CD4-positive, CD25-positive, alpha-beta regulatory T cell (primary cell): ENCODE results near the gene GAS2L1. TPM values are rescaled to one million over a fixed set of nuclear protein-coding genes. Genes with fewer than 3 reads are reported as not detected.

Experiments
- ATAC-seq, 2 donors: fragments of 150-1000 bp; cut with Tn5 transposase; one replicate each; pipeline ENCODE4 v1.10.0; 2021; ENCODE audit warnings: low read depth in 2 of 2, moderate number of reproducible peaks in 2 of 2, moderate library complexity in 1 of 2
- DNase-seq, 3 donors: peaks; one replicate each; pipeline versions ENCODE4 v3.0.0 to v3.0.0-alpha.2; 2012 to 2022; ENCODE audit warnings: mixed read lengths in 1 of 3
- H3K27ac ChIP-seq: one replicate; pipeline ENCODE4 v1.7.0; 2013; ENCODE audit warnings: mild to moderate bottlenecking, low read length; ENCODE audit not compliant: insufficient read depth, poor library complexity, severe bottlenecking
- H3K27me3 ChIP-seq: one replicate; pipeline ENCODE4 v1.7.0; 2013; ENCODE audit warnings: low read length; ENCODE audit not compliant: control insufficient read depth, insufficient read depth
- H3K36me3 ChIP-seq: one replicate; pipeline ENCODE4 v1.7.0; 2013; ENCODE audit warnings: mild to moderate bottlenecking, low read length, moderate library complexity; ENCODE audit not compliant: control insufficient read depth, insufficient read depth
- H3K4me1 ChIP-seq: 2 replicates; pipeline ENCODE4 v1.7.0; 2013; ENCODE audit warnings: mild to moderate bottlenecking, low read length; ENCODE audit not compliant: insufficient read depth, control insufficient read depth, poor library complexity, severe bottlenecking
- H3K4me3 ChIP-seq: one replicate; pipeline ENCODE4 v1.7.0; 2013; ENCODE audit warnings: low read depth, mild to moderate bottlenecking, low read length, moderate library complexity
- H3K9me3 ChIP-seq, 2 experiments: 1 replicate in 1 of 2; 2 replicates in 1 of 2; pipeline ENCODE4 v1.7.0; 2013; ENCODE audit warnings: low read length in 2 of 2, mild to moderate bottlenecking in 1 of 2, moderate library complexity in 1 of 2; ENCODE audit not compliant: control insufficient read depth in 2 of 2
- H3K27ac Mint-ChIP-seq, 3 donors: one replicate each; pipeline ENCODE4 v1.8.0; 2020 to 2022; ENCODE audit warnings: mild to moderate bottlenecking in 3 of 3, mixed read lengths in 3 of 3, moderate library complexity in 2 of 3
- H3K27me3 Mint-ChIP-seq: one replicate; pipeline ENCODE4 v1.8.0; 2022; ENCODE audit warnings: mild to moderate bottlenecking, mixed read lengths
- H3K36me3 Mint-ChIP-seq: one replicate; pipeline ENCODE4 v1.8.0; 2020; ENCODE audit warnings: mixed read lengths
- H3K4me1 Mint-ChIP-seq, 4 donors: one replicate each; pipeline ENCODE4 v1.8.0; 2020 to 2022; ENCODE audit warnings: mixed read lengths in 4 of 4, mild to moderate bottlenecking in 1 of 4
- H3K4me3 Mint-ChIP-seq, 4 donors: one replicate each; pipeline ENCODE4 v1.8.0; 2020 to 2022; ENCODE audit warnings: mild to moderate bottlenecking in 4 of 4, mixed read lengths in 4 of 4, moderate library complexity in 3 of 4
- H3K9me3 Mint-ChIP-seq, 7 donors: one replicate each; pipeline ENCODE4 v1.8.0; 2020 to 2022; ENCODE audit warnings: mixed read lengths in 7 of 7, mild to moderate bottlenecking in 3 of 7, moderate library complexity in 2 of 7
- polyA plus RNA-seq, 4 donors: library from polyadenylated mRNA; unstranded; fragments of 300-500 nt; fragmentation: Illumina TruSeq; gene quantifications; one replicate each; pipeline ENCODE4 v1.2.3, GENCODE V29; 2021
- total RNA-seq: library from RNA; stranded (reverse); gene quantifications from one replicate; pipeline ENCODE4 v1.2.3, GENCODE V29; 2022

Gene GAS2L1
- total and polyA plus RNA-seq, 5 donors from 2014 or later = 0.22 to 1.8 TPM; not detected in 3

- DNase-seq (no peak), ATAC-seq (no peak)
- Histone ChIP-seq H3K4me3 (no peak overlapping the region), H3K27ac (no peak overlapping the region), H3K36me3 (peaks cover 68% of the 10 kb centered on the region), H3K4me1 (no peaks in the 10 kb centered on the region), H3K9me3 (no peaks in the 10 kb centered on the region), H3K27me3 (no peaks in the 10 kb centered on the region)
- peaks cover 30% of the 10 kb centered on the region for H3K36me3 Mint-ChIP-seq
- H3K4me1 Mint-ChIP-seq = no peaks in the 10 kb centered on the region
- H3K27ac Mint-ChIP-seq = no peak overlapping the region
- no peaks in the 10 kb centered on the region for H3K9me3 Mint-ChIP-seq
- no peaks in the 10 kb centered on the region for H3K27me3 Mint-ChIP-seq
- no peak overlapping the region for H3K4me3 Mint-ChIP-seq
Observed at GRCh38 chr22:29331658-29332300, 25.3 kb downstream of the GAS2L1 start.

- Mint-ChIP-seq H3K36me3 (peaks cover 34% of the 10 kb centered on the region), H3K9me3 (no peaks in the 10 kb centered on the region), H3K27ac (no peak overlapping the region), H3K4me3 (no peak overlapping the region), H3K4me1 (no peaks in the 10 kb centered on the region), H3K27me3 (no peaks in the 10 kb centered on the region)
- H3K4me1 ChIP-seq = no peaks in the 10 kb centered on the region
- H3K27me3 ChIP-seq = no peaks in the 10 kb centered on the region
- peaks cover 70% of the 10 kb centered on the region for H3K36me3 ChIP-seq
- no peak overlapping the region for H3K27ac ChIP-seq
- H3K4me3 ChIP-seq = no peak overlapping the region
- ATAC-seq (no peak), DNase-seq (no peak)
- H3K9me3 ChIP-seq = no peaks in the 10 kb centered on the region
Observed at GRCh38 chr22:29332886-29333496, 26.5 kb downstream of the GAS2L1 start.

GRCh38 chr22:29334148-29334547 lies 27.7 kb downstream of the GAS2L1 start:
- Mint-ChIP-seq H3K4me3 (no peak overlapping the region), H3K36me3 (peaks cover 45% of the 10 kb centered on the region), H3K27me3 (no peaks in the 10 kb centered on the region), H3K4me1 (no peaks in the 10 kb centered on the region), H3K9me3 (no peaks in the 10 kb centered on the region), H3K27ac (no peak overlapping the region)
- Histone ChIP-seq H3K4me3 (no peak overlapping the region), H3K36me3 (peaks cover 70% of the 10 kb centered on the region), H3K4me1 (no peaks in the 10 kb centered on the region), H3K27ac (no peak overlapping the region), H3K9me3 (no peaks in the 10 kb centered on the region), H3K27me3 (no peaks in the 10 kb centered on the region)
- DNase-seq (no peak), ATAC-seq (no peak)

GRCh38 chr22:29334696-29335344 lies 28.4 kb downstream of the GAS2L1 start:
- peaks cover 47% of the 10 kb centered on the region for H3K36me3 Mint-ChIP-seq
- Histone ChIP-seq H3K27ac (no peak overlapping the region), H3K27me3 (no peaks in the 10 kb centered on the region), H3K4me3 (no peak overlapping the region), H3K4me1 (no peaks in the 10 kb centered on the region), H3K36me3 (peaks cover 73% of the 10 kb centered on the region), H3K9me3 (no peaks in the 10 kb centered on the region)
- no peaks in the 10 kb centered on the region for H3K4me1 Mint-ChIP-seq
- no peak for DNase-seq
- ATAC-seq = no peak
- H3K9me3 Mint-ChIP-seq = no peaks in the 10 kb centered on the region
- H3K4me3 Mint-ChIP-seq = no peak overlapping the region
- H3K27ac Mint-ChIP-seq = peak overlapping the region in 1 of 3 donors; percentile 15
- no peaks in the 10 kb centered on the region for H3K27me3 Mint-ChIP-seq

GRCh38 chr22:29335656-29336055 lies 29.2 kb downstream of the GAS2L1 start:
- ATAC-seq (no peak), DNase-seq (no peak)
- Mint-ChIP-seq H3K36me3 (peaks cover 47% of the 10 kb centered on the region), H3K4me1 (no peaks in the 10 kb centered on the region), H3K4me3 (no peak overlapping the region), H3K27ac (no peak overlapping the region), H3K27me3 (no peaks in the 10 kb centered on the region), H3K9me3 (no peaks in the 10 kb centered on the region)
- H3K4me1 ChIP-seq = no peaks in the 10 kb centered on the region
- no peaks in the 10 kb centered on the region for H3K9me3 ChIP-seq
- H3K27me3 ChIP-seq = no peaks in the 10 kb centered on the region
- H3K27ac ChIP-seq = no peak overlapping the region
- H3K4me3 ChIP-seq = no peak overlapping the region
- H3K36me3 ChIP-seq = peaks cover 76% of the 10 kb centered on the region

- H3K27ac Mint-ChIP-seq = no peak overlapping the region
- no peaks in the 10 kb centered on the region for H3K4me1 ChIP-seq
- DNase-seq = no peak
- no peaks in the 10 kb centered on the region for H3K9me3 ChIP-seq
- no peak overlapping the region for H3K27ac ChIP-seq
- ATAC-seq = no peak
- H3K36me3 Mint-ChIP-seq = peaks cover 49% of the 10 kb centered on the region
- H3K4me1 Mint-ChIP-seq = no peaks in the 10 kb centered on the region
- peaks cover 80% of the 10 kb centered on the region for H3K36me3 ChIP-seq
- H3K27me3 Mint-ChIP-seq = no peaks in the 10 kb centered on the region
- no peak overlapping the region for H3K4me3 Mint-ChIP-seq
- H3K27me3 ChIP-seq = no peaks in the 10 kb centered on the region
- H3K4me3 ChIP-seq = no peak overlapping the region
- H3K9me3 Mint-ChIP-seq = no peaks in the 10 kb centered on the region
Observed at GRCh38 chr22:29336751-29337490, 30.5 kb downstream of the GAS2L1 start.

- H3K4me3 ChIP-seq = no peak overlapping the region
- Mint-ChIP-seq H3K27ac (peak overlapping the region in 1 of 3 donors; percentile 62), H3K9me3 (no peaks in the 10 kb centered on the region), H3K4me3 (no peak overlapping the region), H3K4me1 (no peaks in the 10 kb centered on the region), H3K36me3 (peaks cover 54% of the 10 kb centered on the region), H3K27me3 (no peaks in the 10 kb centered on the region)
- H3K27me3 ChIP-seq = no peaks in the 10 kb centered on the region
- H3K27ac ChIP-seq = no peak overlapping the region
- ATAC-seq (no peak), DNase-seq (no peak)
- H3K9me3 ChIP-seq = no peaks in the 10 kb centered on the region
- H3K4me1 ChIP-seq = no peaks in the 10 kb centered on the region
- peaks cover 82% of the 10 kb centered on the region for H3K36me3 ChIP-seq
Observed at GRCh38 chr22:29337631-29338284, 31.3 kb downstream of the GAS2L1 start.
